ENCODE results near the gene MYO9B.
A peak's percentile ranks its signal among the peaks of the same experiment; 100 is the strongest.

The MYO9B gene

GRCh38 chr19:17036640-17037039 lies 38.9 kb upstream of the MYO9B start:
- H3K27ac ChIP-seq: no peak overlapping the region
- TF ChIP-seq, protein P1, sequence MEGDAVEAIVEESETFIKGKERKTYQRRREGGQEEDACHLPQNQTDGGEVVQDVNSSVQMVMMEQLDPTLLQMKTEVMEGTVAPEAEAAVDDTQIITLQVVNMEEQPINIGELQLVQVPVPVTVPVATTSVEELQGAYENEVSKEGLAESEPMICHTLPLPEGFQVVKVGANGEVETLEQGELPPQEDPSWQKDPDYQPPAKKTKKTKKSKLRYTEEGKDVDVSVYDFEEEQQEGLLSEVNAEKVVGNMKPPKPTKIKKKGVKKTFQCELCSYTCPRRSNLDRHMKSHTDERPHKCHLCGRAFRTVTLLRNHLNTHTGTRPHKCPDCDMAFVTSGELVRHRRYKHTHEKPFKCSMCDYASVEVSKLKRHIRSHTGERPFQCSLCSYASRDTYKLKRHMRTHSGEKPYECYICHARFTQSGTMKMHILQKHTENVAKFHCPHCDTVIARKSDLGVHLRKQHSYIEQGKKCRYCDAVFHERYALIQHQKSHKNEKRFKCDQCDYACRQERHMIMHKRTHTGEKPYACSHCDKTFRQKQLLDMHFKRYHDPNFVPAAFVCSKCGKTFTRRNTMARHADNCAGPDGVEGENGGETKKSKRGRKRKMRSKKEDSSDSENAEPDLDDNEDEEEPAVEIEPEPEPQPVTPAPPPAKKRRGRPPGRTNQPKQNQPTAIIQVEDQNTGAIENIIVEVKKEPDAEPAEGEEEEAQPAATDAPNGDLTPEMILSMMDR (conservative IDR thresholded peaks at IDR 0.05): no peak

GRCh38 chr19:17037184-17037583 lies 38.4 kb upstream of the MYO9B start:
- H3K27ac ChIP-seq: no peak overlapping the region
- TF ChIP-seq, protein P1 (conservative IDR thresholded peaks at IDR 0.05): no peak

- TF ChIP-seq, protein P1 (conservative IDR thresholded peaks at IDR 0.05): no peak
- H3K27ac ChIP-seq: no peak overlapping the region
Observed at GRCh38 chr19:17037966-17038500, 37.5 kb upstream of the MYO9B start.

DNA sequence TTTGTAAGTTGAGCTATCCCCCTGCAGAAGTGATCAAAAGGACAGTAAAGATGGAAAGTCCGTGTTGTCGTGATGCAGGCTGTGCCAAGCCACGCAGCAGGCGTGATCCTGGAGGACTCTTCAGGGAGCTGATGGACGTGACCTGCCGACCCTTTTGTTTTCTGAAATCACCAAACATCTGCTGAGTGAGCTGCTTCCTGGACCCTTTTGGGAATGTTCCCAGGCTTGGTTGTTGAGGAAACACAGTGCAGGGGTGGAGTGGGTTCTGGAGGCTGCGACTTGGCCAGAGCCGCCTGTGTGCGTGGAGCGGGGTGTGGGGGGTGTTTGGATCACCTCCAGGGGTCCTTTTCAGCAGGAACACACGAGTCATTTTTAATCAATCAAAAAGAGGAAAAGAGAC lies 33.6 kb upstream of the MYO9B start:
- H3K27ac ChIP-seq: peak overlapping the region; percentile 70
- TF ChIP-seq, protein P1 (conservative IDR thresholded peaks at IDR 0.05): no peak

DNA sequence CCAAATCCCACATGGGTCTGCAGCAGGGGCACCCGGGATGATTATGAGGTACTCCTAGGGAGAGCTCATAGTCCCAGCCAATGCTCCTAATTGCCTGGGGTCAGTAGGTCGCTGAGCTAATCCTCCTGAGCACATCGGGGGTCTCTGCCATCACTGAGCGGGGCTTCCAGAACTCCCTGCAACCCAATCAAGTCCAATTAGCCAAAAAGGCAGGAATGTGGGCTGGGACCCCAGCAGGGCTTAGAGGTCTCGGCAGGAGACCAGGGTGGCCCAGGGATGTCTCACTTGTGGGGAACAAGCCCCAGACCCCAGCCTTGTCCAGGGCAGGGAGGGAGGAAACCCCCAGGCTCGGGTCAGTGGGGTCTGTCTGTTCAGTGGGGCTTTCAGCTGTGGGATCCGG lies 31.8 kb upstream of the MYO9B start:
- TF ChIP-seq, protein P1 (conservative IDR thresholded peaks at IDR 0.05): no peak
- H3K27ac ChIP-seq: no peak overlapping the region; the same call in 1 of the 2 replicates

GRCh38 chr19:17045907-17046502 lies 29.6 kb upstream of the MYO9B start:
- H3K27ac ChIP-seq: no peak overlapping the region
- TF ChIP-seq, protein P1 (conservative IDR thresholded peaks at IDR 0.05): no peak

- peak overlapping the region; percentile 56 for H3K27ac ChIP-seq
- TF ChIP-seq, protein P1 (conservative IDR thresholded peaks at IDR 0.05): no peak
Observed at GRCh38 chr19:17048885-17049453, 26.6 kb upstream of the MYO9B start.

Measured in VCaP (cell line).